ENCODE measurements around the gene TULP4. TPM values are rescaled to one million over a fixed set of nuclear protein-coding genes. Genes with fewer than 3 reads are reported as not detected.

TULP4 gene
- polyA plus RNA-seq, 3 donors = 6.5 to 10.6 (median 7.9) TPM

- no peak for DNase-seq
- WGBS (ENCODE audit: insufficient coverage) = 100% methylated on average over 1 of the region's 2 CpGs
- no peak for TF ChIP-seq CTCF (IDR thresholded peaks at IDR 0.05)
- Histone ChIP-seq H3K4me3 (replicated peaks in 1 of 3; ENCODE audit: low read depth in 2 of 3, low read length in 3 of 3) (no peak overlapping the region), H3K79me2 (ENCODE audit: insufficient read depth, low read length) (no peaks in the 10 kb centered on the region), H3K4me2 (replicated peaks; ENCODE audit: extremely low read depth, low read length, poor library complexity, severe bottlenecking) (no peak overlapping the region), H3K27ac (ENCODE audit: low read depth in 1 of 2, low read length in 2 of 2) (no peak overlapping the region), H3K36me3 (replicated peaks in 1 of 2; ENCODE audit: control insufficient read depth in 1 of 2, insufficient read depth in 2 of 2, low read length in 2 of 2) (no peaks in the 10 kb centered on the region), H2AFZ (ENCODE audit: insufficient read depth, low read depth, low read length, poor library complexity, severe bottlenecking) (no peak overlapping the region), H3K27me3 (ENCODE audit: control insufficient read depth in 2 of 2, insufficient read depth in 2 of 2, low read length in 2 of 2) (no peaks in the 10 kb centered on the region), H3K4me1 (ENCODE audit: control insufficient read depth in 1 of 2, insufficient read depth in 2 of 2, low read length in 2 of 2) (peaks cover 7 to 8% of the 10 kb centered on the region in 2 donors), H4K20me1 (ENCODE audit: insufficient read depth, low read length) (peaks cover 28% of the 10 kb centered on the region), H3K9me3 (replicated peaks in 1 of 2; ENCODE audit: control insufficient read depth in 1 of 2, insufficient read depth in 1 of 2, low read length in 2 of 2) (no peaks in the 10 kb centered on the region), H3K9ac (ENCODE audit: insufficient read depth, low read length, poor library complexity, severe bottlenecking) (no peak overlapping the region)
- peaks cover 0 to 2% (median 0%) of the 10 kb centered on the region in 3 donors for H3K27me3 Mint-ChIP-seq (ENCODE audit: low read depth in 3 of 3)
- no peak overlapping the region for H3K27ac Mint-ChIP-seq
- no peak overlapping the region for H3K4me3 Mint-ChIP-seq
- peaks cover 0 to 3% (median 0%) of the 10 kb centered on the region in 7 donors for H3K9me3 Mint-ChIP-seq
- intact Hi-C loops (cut with micrococcal nuclease) = no loop called here
- H3K36me3 Mint-ChIP-seq = peaks cover 5 to 7% of the 10 kb centered on the region in 2 donors
- peaks cover 10% of the 10 kb centered on the region for H3K4me1 Mint-ChIP-seq
Measured at GRCh38 chr6:158405933-158406332, 93.7 kb downstream of the TULP4 start.

- no peaks in the 10 kb centered on the region for H3K79me2 ChIP-seq (ENCODE audit: insufficient read depth, low read length)
- no peak overlapping the region for H3K27ac Mint-ChIP-seq
Measured at GRCh38 chr6:158406736-158407135, 94.5 kb downstream of the TULP4 start.

More at GRCh38 chr6:158406736-158407135, 94.5 kb downstream of the TULP4 start:
- intact Hi-C loops (cut with micrococcal nuclease) = no loop called here
- peaks cover 10% of the 10 kb centered on the region for H3K4me1 Mint-ChIP-seq
- Histone ChIP-seq H3K4me2 (replicated peaks; ENCODE audit: extremely low read depth, low read length, poor library complexity, severe bottlenecking) (no peak overlapping the region), H3K4me3 (replicated peaks in 1 of 3; ENCODE audit: low read depth in 2 of 3, low read length in 3 of 3) (no peak overlapping the region), H3K9me3 (replicated peaks in 1 of 2; ENCODE audit: control insufficient read depth in 1 of 2, insufficient read depth in 1 of 2, low read length in 2 of 2) (no peaks in the 10 kb centered on the region), H3K36me3 (replicated peaks in 1 of 2; ENCODE audit: control insufficient read depth in 1 of 2, insufficient read depth in 2 of 2, low read length in 2 of 2) (no peaks in the 10 kb centered on the region), H3K27ac (ENCODE audit: low read depth in 1 of 2, low read length in 2 of 2) (no peak overlapping the region), H3K9ac (ENCODE audit: insufficient read depth, low read length, poor library complexity, severe bottlenecking) (no peak overlapping the region), H4K20me1 (ENCODE audit: insufficient read depth, low read length) (peaks cover 28% of the 10 kb centered on the region), H3K27me3 (ENCODE audit: control insufficient read depth in 2 of 2, insufficient read depth in 2 of 2, low read length in 2 of 2) (no peaks in the 10 kb centered on the region), H2AFZ (ENCODE audit: insufficient read depth, low read depth, low read length, poor library complexity, severe bottlenecking) (no peak overlapping the region), H3K4me1 (ENCODE audit: control insufficient read depth in 1 of 2, insufficient read depth in 2 of 2, low read length in 2 of 2) (peaks cover 7 to 8% of the 10 kb centered on the region in 2 donors)
- no peak for DNase-seq
- H3K36me3 Mint-ChIP-seq = peaks cover 2 to 6% of the 10 kb centered on the region in 2 donors
- H3K9me3 Mint-ChIP-seq = peaks cover 0 to 3% (median 0%) of the 10 kb centered on the region in 7 donors
- H3K4me3 Mint-ChIP-seq = no peak overlapping the region
- no CpG with 5 or more reads among the region's 2 CpGs for WGBS (ENCODE audit: insufficient coverage)
- H3K27me3 Mint-ChIP-seq (ENCODE audit: low read depth in 3 of 3) = peaks cover 0 to 2% (median 0%) of the 10 kb centered on the region in 3 donors
- no peak for TF ChIP-seq CTCF (IDR thresholded peaks at IDR 0.05)
